ENCODE results near the gene FSTL5.

- TF ChIP-seq SP1 (CRISPR knock-in tag; conservative IDR thresholded peaks at IDR 0.05), result no peak
- no peak for TF ChIP-seq CTCF (IDR thresholded peaks at IDR 0.05)
- no peak for TF ChIP-seq FOXP1 (CRISPR knock-in tag; IDR thresholded peaks at IDR 0.05; ENCODE audit: borderline replicate concordance)
- no peak for TF ChIP-seq IRF2 (CRISPR knock-in tag; IDR thresholded peaks at IDR 0.05; ENCODE audit: borderline replicate concordance, low read depth)
- TF ChIP-seq TEAD4 (CRISPR knock-in tag; IDR thresholded peaks at IDR 0.05), result no peak
- TF ChIP-seq ATF3 (CRISPR knock-in tag; conservative IDR thresholded peaks at IDR 0.05), result no peak
- TF ChIP-seq IRF1 (CRISPR knock-in tag; IDR thresholded peaks at IDR 0.05), result no peak
- TF ChIP-seq ZNF121 (CRISPR knock-in tag; IDR thresholded peaks at IDR 0.05), result no peak
- TF ChIP-seq, protein P1, sequence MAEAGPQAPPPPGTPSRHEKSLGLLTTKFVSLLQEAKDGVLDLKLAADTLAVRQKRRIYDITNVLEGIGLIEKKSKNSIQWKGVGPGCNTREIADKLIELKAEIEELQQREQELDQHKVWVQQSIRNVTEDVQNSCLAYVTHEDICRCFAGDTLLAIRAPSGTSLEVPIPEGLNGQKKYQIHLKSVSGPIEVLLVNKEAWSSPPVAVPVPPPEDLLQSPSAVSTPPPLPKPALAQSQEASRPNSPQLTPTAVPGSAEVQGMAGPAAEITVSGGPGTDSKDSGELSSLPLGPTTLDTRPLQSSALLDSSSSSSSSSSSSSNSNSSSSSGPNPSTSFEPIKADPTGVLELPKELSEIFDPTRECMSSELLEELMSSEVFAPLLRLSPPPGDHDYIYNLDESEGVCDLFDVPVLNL (CRISPR knock-in tag; IDR thresholded peaks at IDR 0.05; ENCODE audit: borderline replicate concordance, low read depth), result no peak
- no peak for TF ChIP-seq PRDM15 (CRISPR knock-in tag; IDR thresholded peaks at IDR 0.05)
- TF ChIP-seq, protein P2, sequence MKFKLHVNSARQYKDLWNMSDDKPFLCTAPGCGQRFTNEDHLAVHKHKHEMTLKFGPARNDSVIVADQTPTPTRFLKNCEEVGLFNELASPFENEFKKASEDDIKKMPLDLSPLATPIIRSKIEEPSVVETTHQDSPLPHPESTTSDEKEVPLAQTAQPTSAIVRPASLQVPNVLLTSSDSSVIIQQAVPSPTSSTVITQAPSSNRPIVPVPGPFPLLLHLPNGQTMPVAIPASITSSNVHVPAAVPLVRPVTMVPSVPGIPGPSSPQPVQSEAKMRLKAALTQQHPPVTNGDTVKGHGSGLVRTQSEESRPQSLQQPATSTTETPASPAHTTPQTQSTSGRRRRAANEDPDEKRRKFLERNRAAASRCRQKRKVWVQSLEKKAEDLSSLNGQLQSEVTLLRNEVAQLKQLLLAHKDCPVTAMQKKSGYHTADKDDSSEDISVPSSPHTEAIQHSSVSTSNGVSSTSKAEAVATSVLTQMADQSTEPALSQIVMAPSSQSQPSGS (CRISPR knock-in tag; IDR thresholded peaks at IDR 0.05; ENCODE audit: borderline replicate concordance, low read depth), result no peak
Observed at GRCh38 chr4:161546902-161547301, 616.9 kb downstream of the FSTL5 start.
